ENCODE results near the gene PRR22. TPM values are rescaled to one million over a fixed set of nuclear protein-coding genes. Genes with fewer than 3 reads are reported as not detected.

Gene PRR22
- total RNA-seq, 4 donors from 2014 or later = 2.0 to 5.1 (median 3.6) TPM

DNA sequence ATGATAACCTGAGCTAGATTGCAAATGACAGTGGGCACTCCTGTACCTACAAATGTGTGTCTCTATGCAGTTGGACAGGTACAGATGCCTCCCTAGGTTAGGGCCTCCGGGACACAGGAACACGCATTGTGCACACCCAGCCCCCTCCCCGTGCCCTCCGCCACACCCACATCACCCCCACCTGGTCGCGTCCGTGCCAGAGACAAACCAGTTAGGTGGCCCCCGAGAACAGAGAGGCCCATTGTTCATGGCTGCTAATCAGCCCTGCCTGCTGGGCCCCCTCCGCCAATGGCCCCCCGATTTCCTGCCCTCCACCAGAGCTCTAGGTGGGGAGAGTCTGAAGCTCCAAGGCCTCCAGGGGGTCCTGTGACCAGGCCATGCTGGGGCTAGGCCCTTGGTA lies 34.0 kb upstream of the PRR22 start:
- no peaks in the 10 kb centered on the region for H3K36me3 ChIP-seq
- no peak overlapping the region for H3K27ac ChIP-seq
- peaks cover 8% of the 10 kb centered on the region for H3K4me1 ChIP-seq
- H3K9me3 ChIP-seq = no peaks in the 10 kb centered on the region
- TF ChIP-seq POLR2A (IDR thresholded peaks at IDR 0.05) (no peak), EP300 (IDR thresholded peaks at IDR 0.05) (no peak), POLR2AphosphoS5 (IDR thresholded peaks at IDR 0.05) (no peak)
- TF ChIP-seq, protein P1, sequence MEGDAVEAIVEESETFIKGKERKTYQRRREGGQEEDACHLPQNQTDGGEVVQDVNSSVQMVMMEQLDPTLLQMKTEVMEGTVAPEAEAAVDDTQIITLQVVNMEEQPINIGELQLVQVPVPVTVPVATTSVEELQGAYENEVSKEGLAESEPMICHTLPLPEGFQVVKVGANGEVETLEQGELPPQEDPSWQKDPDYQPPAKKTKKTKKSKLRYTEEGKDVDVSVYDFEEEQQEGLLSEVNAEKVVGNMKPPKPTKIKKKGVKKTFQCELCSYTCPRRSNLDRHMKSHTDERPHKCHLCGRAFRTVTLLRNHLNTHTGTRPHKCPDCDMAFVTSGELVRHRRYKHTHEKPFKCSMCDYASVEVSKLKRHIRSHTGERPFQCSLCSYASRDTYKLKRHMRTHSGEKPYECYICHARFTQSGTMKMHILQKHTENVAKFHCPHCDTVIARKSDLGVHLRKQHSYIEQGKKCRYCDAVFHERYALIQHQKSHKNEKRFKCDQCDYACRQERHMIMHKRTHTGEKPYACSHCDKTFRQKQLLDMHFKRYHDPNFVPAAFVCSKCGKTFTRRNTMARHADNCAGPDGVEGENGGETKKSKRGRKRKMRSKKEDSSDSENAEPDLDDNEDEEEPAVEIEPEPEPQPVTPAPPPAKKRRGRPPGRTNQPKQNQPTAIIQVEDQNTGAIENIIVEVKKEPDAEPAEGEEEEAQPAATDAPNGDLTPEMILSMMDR (IDR thresholded peaks at IDR 0.05) = no peak
- H3K4me3 ChIP-seq = no peak overlapping the region
- no peak for DNase-seq (ENCODE audit: low spot score in 2 of 2)
- peaks cover 4% of the 10 kb centered on the region for H3K27me3 ChIP-seq
- 62% methylated on average over 6 of the region's 10 CpGs for WGBS

DNA sequence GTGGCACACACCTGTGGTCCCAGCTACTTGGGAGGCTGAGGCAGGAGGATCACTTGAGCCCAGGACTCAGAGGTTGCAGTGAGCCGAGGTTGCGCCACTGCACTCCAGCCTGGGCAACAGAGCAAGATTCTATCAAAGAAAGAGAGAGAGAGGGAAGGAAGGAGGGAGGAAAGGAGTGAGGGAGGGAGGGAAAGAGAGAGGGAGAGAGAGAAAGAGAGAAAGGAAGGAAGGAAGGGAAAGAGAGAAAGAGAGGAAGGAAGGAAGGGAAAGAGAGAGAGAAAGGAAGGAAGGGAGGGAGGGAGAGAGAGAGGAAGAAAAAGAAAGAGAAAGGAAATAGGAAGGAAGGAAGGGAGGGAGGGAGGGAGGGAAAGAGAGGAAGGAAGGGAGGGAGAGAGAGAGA lies 32.7 kb upstream of the PRR22 start:
- no peaks in the 10 kb centered on the region for H3K36me3 ChIP-seq
- H3K9me3 ChIP-seq = no peaks in the 10 kb centered on the region
- H3K27me3 ChIP-seq = peaks cover 4% of the 10 kb centered on the region
- H3K27ac ChIP-seq = no peak overlapping the region
- TF ChIP-seq, protein P1 (IDR thresholded peaks at IDR 0.05) = no peak
- no peak for TF ChIP-seq POLR2A (IDR thresholded peaks at IDR 0.05)
- TF ChIP-seq POLR2AphosphoS5 (IDR thresholded peaks at IDR 0.05) = no peak
- TF ChIP-seq EP300 (IDR thresholded peaks at IDR 0.05) = no peak
- 81% methylated on average over 2 of the region's 2 CpGs for WGBS
- no peak overlapping the region for H3K4me3 ChIP-seq
- peaks cover 8% of the 10 kb centered on the region for H3K4me1 ChIP-seq
- DNase-seq (ENCODE audit: low spot score in 2 of 2) = no peak

DNA sequence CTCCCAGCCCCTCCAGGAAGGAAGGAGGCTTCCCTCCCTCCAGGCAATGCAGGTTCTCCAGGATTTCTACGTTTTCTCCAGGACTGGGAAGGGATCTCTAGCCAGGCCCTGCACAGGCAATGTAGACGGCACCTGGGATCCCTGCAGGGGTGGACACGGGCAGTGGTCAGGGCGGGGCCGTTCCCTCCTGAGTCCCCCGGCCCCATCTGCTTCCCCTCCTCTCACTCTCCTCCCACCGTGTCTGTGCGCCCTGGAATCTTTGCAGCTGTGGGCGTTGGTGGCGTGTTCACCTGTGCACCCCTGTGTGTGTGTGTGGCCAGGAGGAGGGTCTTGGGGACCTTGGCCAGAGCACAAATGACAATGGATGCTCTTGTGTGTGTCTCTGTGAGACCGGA lies 30.3 kb upstream of the PRR22 start:
- peak overlapping the region; percentile 53 for H3K27ac ChIP-seq
- no peak overlapping the region for H3K4me3 ChIP-seq
- peaks cover 4% of the 10 kb centered on the region for H3K27me3 ChIP-seq
- peaks cover 8% of the 10 kb centered on the region for H3K4me1 ChIP-seq
- no peaks in the 10 kb centered on the region for H3K9me3 ChIP-seq
- 34% methylated on average over 11 of the region's 11 CpGs for WGBS
- H3K36me3 ChIP-seq = no peaks in the 10 kb centered on the region
- TF ChIP-seq, protein P1 (IDR thresholded peaks at IDR 0.05) = no peak
- no peak for TF ChIP-seq EP300 (IDR thresholded peaks at IDR 0.05)
- no peak for TF ChIP-seq POLR2A (IDR thresholded peaks at IDR 0.05)
- TF ChIP-seq POLR2AphosphoS5 (IDR thresholded peaks at IDR 0.05) = no peak
- DNase-seq (ENCODE audit: low spot score in 2 of 2) = no peak

DNA sequence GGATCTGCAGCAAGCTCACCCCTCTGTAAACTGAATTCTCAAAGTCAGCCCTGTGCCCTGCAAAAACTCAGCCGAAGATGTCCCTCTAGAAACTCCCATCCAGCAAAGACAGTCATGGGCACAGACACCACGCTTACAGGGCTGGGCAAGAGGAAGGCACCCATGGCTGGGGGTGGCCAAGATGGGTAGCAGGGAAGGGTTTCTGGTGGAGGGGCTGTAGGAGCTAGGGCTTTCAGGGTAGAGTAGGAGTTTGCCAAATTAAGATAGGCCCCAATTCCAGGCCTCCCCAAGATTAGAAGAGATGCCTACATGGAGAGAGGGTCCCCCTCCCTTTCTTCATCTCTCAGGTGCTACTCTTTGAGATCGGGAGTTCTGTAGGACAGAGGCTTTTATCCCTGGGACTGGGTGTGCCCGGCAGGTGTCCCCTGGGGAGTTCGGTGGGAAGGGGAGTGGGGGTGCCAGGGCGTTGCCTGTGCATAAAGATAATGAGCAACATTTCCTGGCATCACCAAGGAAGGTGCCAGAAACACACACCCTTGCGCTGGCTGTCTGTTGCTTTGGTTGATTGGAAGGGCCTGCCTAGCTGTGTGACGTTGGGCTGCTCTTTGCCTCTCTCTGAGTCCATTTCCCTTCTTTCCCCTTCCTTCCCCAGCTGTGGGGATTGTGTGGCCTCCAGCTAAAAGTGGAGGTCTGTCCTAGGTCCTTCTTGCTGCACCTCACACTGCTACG lies 29.7 kb upstream of the PRR22 start:
- TF ChIP-seq EP300 (IDR thresholded peaks at IDR 0.05) (no peak), POLR2AphosphoS5 (IDR thresholded peaks at IDR 0.05) (no peak), POLR2A (IDR thresholded peaks at IDR 0.05) (no peak)
- TF ChIP-seq, protein P1 (IDR thresholded peaks at IDR 0.05) = no peak

DNA sequence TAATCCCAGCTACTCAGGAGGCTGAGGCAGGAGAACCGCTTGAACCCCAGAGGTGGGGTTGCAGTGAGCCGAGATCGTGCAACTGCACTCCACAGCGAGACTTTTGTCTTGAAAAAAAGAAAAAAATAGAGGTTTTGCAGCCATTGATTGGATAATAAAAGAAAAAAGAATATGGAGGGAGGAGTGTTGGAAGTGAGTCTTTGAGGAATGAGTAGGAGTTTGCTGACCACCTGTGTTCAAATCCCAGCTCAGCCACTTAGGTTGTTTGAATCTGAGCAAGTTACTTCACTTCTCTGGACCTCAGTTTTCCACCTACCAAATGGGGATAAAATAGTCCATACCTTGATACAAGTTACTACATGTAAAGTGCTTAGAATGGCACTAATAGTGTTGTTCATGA lies 26.6 kb upstream of the PRR22 start:
- 93% methylated on average over 4 of the region's 4 CpGs for WGBS
- Histone ChIP-seq H3K4me3 (no peak overlapping the region), H3K36me3 (no peaks in the 10 kb centered on the region), H3K27me3 (no peaks in the 10 kb centered on the region), H3K9me3 (no peaks in the 10 kb centered on the region), H3K4me1 (peaks cover 8% of the 10 kb centered on the region), H3K27ac (no peak overlapping the region)
- no peak for DNase-seq (ENCODE audit: low spot score in 2 of 2)
- no peak for TF ChIP-seq EP300 (IDR thresholded peaks at IDR 0.05)
- TF ChIP-seq, protein P1 (IDR thresholded peaks at IDR 0.05) = no peak
- no peak for TF ChIP-seq POLR2A (IDR thresholded peaks at IDR 0.05)
- no peak for TF ChIP-seq POLR2AphosphoS5 (IDR thresholded peaks at IDR 0.05)

More for the DNA sequence above, 29.7 kb upstream of the PRR22 start:
- 60% methylated on average over 6 of the region's 9 CpGs for WGBS
- no peak for DNase-seq (ENCODE audit: low spot score in 2 of 2)
- no peaks in the 10 kb centered on the region for H3K36me3 ChIP-seq
- H3K4me3 ChIP-seq = no peak overlapping the region
- H3K27ac ChIP-seq = peak overlapping the region; percentile 53
- peaks cover 8% of the 10 kb centered on the region for H3K4me1 ChIP-seq
- peaks cover 2% of the 10 kb centered on the region for H3K27me3 ChIP-seq
- H3K9me3 ChIP-seq = no peaks in the 10 kb centered on the region

Data from suprapubic skin (tissue), 4 donors.